ENCODE measurements around the gene NCLN. TPM values are rescaled to one million over a fixed set of nuclear protein-coding genes. Genes with fewer than 3 reads are reported as not detected.
"Not testable (repeated sequence)": the region's sequence is repeated elsewhere in the genome, so short reads cannot be mapped to it uniquely, and the experiment has no call there.

The NCLN gene
- total RNA-seq, 1 donor from 2014 or later: 54.6 TPM

DNA sequence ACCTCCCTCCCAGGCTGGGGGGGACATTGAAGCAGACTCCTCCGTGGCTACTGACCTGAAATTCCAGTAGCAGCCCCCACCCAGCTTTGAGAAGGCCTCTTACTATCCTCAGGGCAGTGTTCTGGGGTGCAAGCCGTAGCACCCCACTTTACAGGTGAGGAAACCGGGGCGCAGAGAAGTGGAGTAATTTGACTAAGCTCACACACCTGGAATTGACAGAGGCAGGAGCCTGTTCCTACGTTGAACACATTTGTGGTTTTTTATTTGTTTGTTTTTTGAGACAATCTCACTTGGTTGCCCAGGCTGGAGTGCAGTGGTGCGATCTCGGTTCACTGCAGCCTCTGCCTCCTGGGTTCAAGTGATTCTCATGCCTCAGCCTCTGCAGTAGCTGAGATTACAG lies 21.8 kb upstream of the NCLN start:
- TF ChIP-seq, protein P1, sequence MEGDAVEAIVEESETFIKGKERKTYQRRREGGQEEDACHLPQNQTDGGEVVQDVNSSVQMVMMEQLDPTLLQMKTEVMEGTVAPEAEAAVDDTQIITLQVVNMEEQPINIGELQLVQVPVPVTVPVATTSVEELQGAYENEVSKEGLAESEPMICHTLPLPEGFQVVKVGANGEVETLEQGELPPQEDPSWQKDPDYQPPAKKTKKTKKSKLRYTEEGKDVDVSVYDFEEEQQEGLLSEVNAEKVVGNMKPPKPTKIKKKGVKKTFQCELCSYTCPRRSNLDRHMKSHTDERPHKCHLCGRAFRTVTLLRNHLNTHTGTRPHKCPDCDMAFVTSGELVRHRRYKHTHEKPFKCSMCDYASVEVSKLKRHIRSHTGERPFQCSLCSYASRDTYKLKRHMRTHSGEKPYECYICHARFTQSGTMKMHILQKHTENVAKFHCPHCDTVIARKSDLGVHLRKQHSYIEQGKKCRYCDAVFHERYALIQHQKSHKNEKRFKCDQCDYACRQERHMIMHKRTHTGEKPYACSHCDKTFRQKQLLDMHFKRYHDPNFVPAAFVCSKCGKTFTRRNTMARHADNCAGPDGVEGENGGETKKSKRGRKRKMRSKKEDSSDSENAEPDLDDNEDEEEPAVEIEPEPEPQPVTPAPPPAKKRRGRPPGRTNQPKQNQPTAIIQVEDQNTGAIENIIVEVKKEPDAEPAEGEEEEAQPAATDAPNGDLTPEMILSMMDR (IDR thresholded peaks at IDR 0.05; ENCODE audit: unreplicated experiment): no peak
- Mint-ChIP-seq H3K27me3 (peaks cover 8% of the 10 kb centered on the region), H3K27ac (no peak overlapping the region), H3K4me3 (ENCODE audit: low read depth) (no peak overlapping the region), H3K36me3 (ENCODE audit: insufficient read depth) (no peaks in the 10 kb centered on the region), H3K9me3 (ENCODE audit: low read depth) (no peaks in the 10 kb centered on the region), H3K4me1 (ENCODE audit: low read depth) (peaks cover 1% of the 10 kb centered on the region)
- DNase-seq (ENCODE audit: low spot score, unreplicated experiment): no peak

- Mint-ChIP-seq H3K4me3 (ENCODE audit: low read depth) (no peak overlapping the region), H3K9me3 (ENCODE audit: low read depth) (no peaks in the 10 kb centered on the region), H3K4me1 (ENCODE audit: low read depth) (peaks cover 1% of the 10 kb centered on the region), H3K36me3 (ENCODE audit: insufficient read depth) (no peaks in the 10 kb centered on the region), H3K27ac (no peak overlapping the region), H3K27me3 (peaks cover 8% of the 10 kb centered on the region)
- DNase-seq (ENCODE audit: low spot score, unreplicated experiment): no peak
- TF ChIP-seq, protein P1 (IDR thresholded peaks at IDR 0.05; ENCODE audit: unreplicated experiment): no peak
Measured at GRCh38 chr19:3167533-3168272, 18.0 kb upstream of the NCLN start.

GRCh38 chr19:3171894-3172672 lies 13.6 kb upstream of the NCLN start:
- H3K36me3 Mint-ChIP-seq (ENCODE audit: insufficient read depth): no peaks in the 10 kb centered on the region
- peaks cover 1% of the 10 kb centered on the region for H3K4me1 Mint-ChIP-seq (ENCODE audit: low read depth)
- H3K4me3 Mint-ChIP-seq (ENCODE audit: low read depth): no peak overlapping the region
- no peaks in the 10 kb centered on the region for H3K27me3 Mint-ChIP-seq
- no peak for DNase-seq (ENCODE audit: low spot score, unreplicated experiment)
- no peaks in the 10 kb centered on the region for H3K9me3 Mint-ChIP-seq (ENCODE audit: low read depth)
- no peak overlapping the region for H3K27ac Mint-ChIP-seq
- TF ChIP-seq, protein P1 (IDR thresholded peaks at IDR 0.05; ENCODE audit: unreplicated experiment): no peak

GRCh38 chr19:3172673-3173000 lies 13.1 kb upstream of the NCLN start:
- H3K27me3 Mint-ChIP-seq; H3K9me3 Mint-ChIP-seq (ENCODE audit: low read depth); DNase-seq (ENCODE audit: low spot score, unreplicated experiment); H3K36me3 Mint-ChIP-seq (ENCODE audit: insufficient read depth); H3K4me3 Mint-ChIP-seq (ENCODE audit: low read depth); H3K27ac Mint-ChIP-seq; H3K4me1 Mint-ChIP-seq (ENCODE audit: low read depth): not testable (repeated sequence)

- DNase-seq (ENCODE audit: low spot score, unreplicated experiment): no peak
Measured at GRCh38 chr19:3175781-3176714, 9.7 kb upstream of the NCLN start.

More at GRCh38 chr19:3175781-3176714, 9.7 kb upstream of the NCLN start:
- Mint-ChIP-seq H3K4me3 (ENCODE audit: low read depth) (no peak overlapping the region), H3K36me3 (ENCODE audit: insufficient read depth) (no peaks in the 10 kb centered on the region), H3K9me3 (ENCODE audit: low read depth) (no peaks in the 10 kb centered on the region), H3K27ac (peak overlapping the region; percentile 67), H3K27me3 (no peaks in the 10 kb centered on the region), H3K4me1 (ENCODE audit: low read depth) (peaks cover 1% of the 10 kb centered on the region)
- TF ChIP-seq, protein P1 (IDR thresholded peaks at IDR 0.05; ENCODE audit: unreplicated experiment): no peak

Data from progenitor cell of endocrine pancreas (in vitro differentiated cells).